Upper lobe of left lung (tissue), 6 donors: Measurements from ENCODE around the gene AP3D1. TPM values are rescaled to one million over a fixed set of nuclear protein-coding genes. Genes with fewer than 3 reads are reported as not detected.
A peak's percentile ranks its signal among the peaks of the same experiment; 100 is the strongest.

Experiments used
- ATAC-seq, 2 donors: fragments of 200-7000 bp; cut with Tn5 transposase; one replicate each; pipeline ENCODE4 v1.9.1; 2022; ENCODE audit warnings: mild to moderate bottlenecking in 2 of 2, moderate library complexity in 2 of 2; ENCODE audit not compliant: low FRiP score in 2 of 2
- DNase-seq, 2 donors: peaks; one replicate each; pipeline ENCODE4 v3.0.0-alpha.2; 2019 to 2020
- H3K27ac ChIP-seq, 4 donors: fragments of 200-600 bp; sonication (generic); one replicate each; pipeline ENCODE4 v1.5.1; 2016 to 2019
- H3K27me3 ChIP-seq, 4 donors: fragments of 200-600 bp; sonication (generic); one replicate each; pipeline ENCODE4 v1.5.1; 2017 to 2019
- H3K36me3 ChIP-seq, 4 donors: fragments of 200-600 bp; sonication (generic); one replicate each; pipeline ENCODE4 v1.5.1; 2016 to 2019
- H3K4me1 ChIP-seq, 4 donors: fragments of 200-600 bp; sonication (generic); one replicate each; pipeline ENCODE4 v1.5.1; 2018 to 2019
- H3K4me3 ChIP-seq, 4 donors: fragments of 200-600 bp; sonication (generic); one replicate each; pipeline ENCODE4 v1.5.1; 2017 to 2019; ENCODE audit warnings: mild to moderate bottlenecking in 2 of 4, moderate library complexity in 1 of 4
- H3K9me3 ChIP-seq, 4 donors: fragments of 200-600 bp; sonication (generic); one replicate each; pipeline ENCODE4 v1.5.1; 2018 to 2019
- EP300 ChIP-seq, 4 donors: sonication (generic); formaldehyde crosslinking; IDR thresholded peaks; one replicate each; pipeline ENCODE4 v1.5.1; 2017; ENCODE audit warnings: antibody characterized with exemption in 4 of 4, control low read depth in 2 of 4
- POLR2A ChIP-seq, 4 donors: fragments of 450-650 bp; IDR thresholded peaks; one replicate each; pipeline ENCODE4 v1.5.1; 2016 to 2017; ENCODE audit warnings: antibody characterized with exemption in 4 of 4, mild to moderate bottlenecking in 2 of 4
- POLR2AphosphoS5 ChIP-seq, 2 donors: sonication (generic); formaldehyde crosslinking; IDR thresholded peaks; one replicate each; pipeline ENCODE4 v1.5.1; 2017; ENCODE audit warnings: antibody characterized with exemption in 2 of 2
- WGBS, 2 donors: methylation state at CpG; one replicate each; pipeline ENCODE4 v1.1.5; 2017 to 2018; 5-methylcytosine and 5-hydroxymethylcytosine counted together
- total RNA-seq, 6 donors: library from RNA; depleted of rRNA in 4 of 6; stranded (reverse); fragments of >200 nt in 4 of 6; gene quantifications; one replicate each; pipeline versions ENCODE4 v1.1.0 to v1.2.1, GENCODE V29; 2016 to 2021
- TF ChIP-seq, protein P1 (sequence below), 6 experiments: fragments of 450-650 bp in 4 of 6; fragments of 200-600 bp in 2 of 6; sonication (generic) in 2 of 6; IDR thresholded peaks; one replicate each; pipeline ENCODE4 v1.5.1; 2016 to 2019; ENCODE audit warnings: antibody characterized with exemption in 6 of 6
- donor health status: DM: no; HTN: no; CAD: no; lungs with moderate emphysema.
- donor health status: DM: no; HTN: yes; CAD: no; lungs with severe emphysema.

AP3D1 gene
- total RNA-seq, 6 donors from 2014 or later = 73.5 to 180 (median 115) TPM

DNA sequence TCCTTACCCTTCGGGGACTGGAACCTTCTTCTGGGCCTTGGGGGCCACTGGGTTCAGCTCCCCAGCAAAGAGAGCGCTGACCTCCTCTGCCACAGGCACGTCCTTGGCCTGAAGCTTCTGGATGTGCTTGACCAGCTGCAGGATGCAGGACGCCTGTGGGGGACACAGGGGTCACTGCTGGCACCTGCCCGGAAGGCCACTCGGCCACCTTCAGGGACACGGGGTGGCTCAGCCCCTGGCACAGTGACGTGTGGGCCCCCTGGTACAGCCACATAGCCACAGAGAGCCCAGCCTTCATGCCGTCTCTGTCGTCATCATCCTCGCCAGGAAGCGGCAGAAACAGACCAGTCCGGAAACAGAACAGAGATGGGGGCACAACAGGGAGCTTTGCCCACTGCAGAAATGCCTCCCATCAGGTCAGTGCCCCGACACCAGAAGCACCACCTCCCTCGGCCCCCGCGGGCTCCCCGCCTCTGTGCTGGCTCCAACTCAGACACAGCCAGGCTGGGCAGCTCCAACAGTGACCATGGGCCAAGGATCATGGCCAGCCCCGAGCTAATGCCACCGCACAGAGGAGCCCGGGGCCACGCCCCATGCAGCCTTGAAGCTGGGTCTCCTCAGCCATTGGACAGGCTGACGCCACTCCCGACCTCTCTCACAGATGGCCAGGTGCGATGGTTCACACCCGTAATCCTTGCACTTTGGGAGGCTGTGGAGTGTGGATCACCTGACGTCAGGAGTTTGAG lies 34.0 kb downstream of the AP3D1 start:
- Histone ChIP-seq H3K36me3 (peaks cover 74 to 100% (median 99%) of the 10 kb centered on the region in 4 donors), H3K4me1 (no peaks in the 10 kb centered on the region), H3K4me3 (no peak overlapping the region), H3K27me3 (no peaks in the 10 kb centered on the region), H3K27ac (no peak overlapping the region), H3K9me3 (no peaks in the 10 kb centered on the region)
- TF ChIP-seq, protein P1, sequence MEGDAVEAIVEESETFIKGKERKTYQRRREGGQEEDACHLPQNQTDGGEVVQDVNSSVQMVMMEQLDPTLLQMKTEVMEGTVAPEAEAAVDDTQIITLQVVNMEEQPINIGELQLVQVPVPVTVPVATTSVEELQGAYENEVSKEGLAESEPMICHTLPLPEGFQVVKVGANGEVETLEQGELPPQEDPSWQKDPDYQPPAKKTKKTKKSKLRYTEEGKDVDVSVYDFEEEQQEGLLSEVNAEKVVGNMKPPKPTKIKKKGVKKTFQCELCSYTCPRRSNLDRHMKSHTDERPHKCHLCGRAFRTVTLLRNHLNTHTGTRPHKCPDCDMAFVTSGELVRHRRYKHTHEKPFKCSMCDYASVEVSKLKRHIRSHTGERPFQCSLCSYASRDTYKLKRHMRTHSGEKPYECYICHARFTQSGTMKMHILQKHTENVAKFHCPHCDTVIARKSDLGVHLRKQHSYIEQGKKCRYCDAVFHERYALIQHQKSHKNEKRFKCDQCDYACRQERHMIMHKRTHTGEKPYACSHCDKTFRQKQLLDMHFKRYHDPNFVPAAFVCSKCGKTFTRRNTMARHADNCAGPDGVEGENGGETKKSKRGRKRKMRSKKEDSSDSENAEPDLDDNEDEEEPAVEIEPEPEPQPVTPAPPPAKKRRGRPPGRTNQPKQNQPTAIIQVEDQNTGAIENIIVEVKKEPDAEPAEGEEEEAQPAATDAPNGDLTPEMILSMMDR (IDR thresholded peaks at IDR 0.05) = no peak
- TF ChIP-seq POLR2AphosphoS5 (IDR thresholded peaks at IDR 0.05) (no peak), EP300 (IDR thresholded peaks at IDR 0.05) (no peak), POLR2A (IDR thresholded peaks at IDR 0.05) (no peak)
- DNase-seq = peak in 1 of 2 donors; percentile 79
- no peak for ATAC-seq
- 95 to 97% methylated on average over 7 to 23 of the region's 27 CpGs for WGBS, 2 donors

DNA sequence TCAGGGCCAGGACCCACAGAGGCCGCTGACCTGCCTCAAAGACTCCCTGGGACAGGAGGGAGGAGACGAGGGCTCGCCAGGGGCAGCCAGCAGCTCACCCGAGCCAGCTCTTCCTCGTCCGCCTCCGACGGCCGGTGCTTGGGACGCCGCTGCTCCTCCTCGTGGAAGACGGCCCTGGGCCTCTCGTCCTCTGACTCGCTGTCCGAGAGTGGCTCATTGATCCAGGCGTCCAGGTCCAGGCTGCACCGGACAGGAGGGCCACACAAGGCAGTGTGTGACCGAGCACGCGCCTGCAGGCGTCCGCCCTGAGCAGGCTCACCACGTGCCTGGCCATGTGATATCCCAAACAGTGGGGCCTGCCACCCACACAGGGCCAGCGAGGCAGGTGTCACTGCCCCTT lies 34.9 kb downstream of the AP3D1 start:
- no peak for TF ChIP-seq POLR2AphosphoS5 (IDR thresholded peaks at IDR 0.05)
- TF ChIP-seq POLR2A (IDR thresholded peaks at IDR 0.05) = no peak
- TF ChIP-seq, protein P1 (IDR thresholded peaks at IDR 0.05) = no peak
- TF ChIP-seq EP300 (IDR thresholded peaks at IDR 0.05) = no peak
- H3K4me1 ChIP-seq = no peaks in the 10 kb centered on the region
- no peak overlapping the region for H3K4me3 ChIP-seq
- peaks cover 77 to 100% (median 99%) of the 10 kb centered on the region in 4 donors for H3K36me3 ChIP-seq
- 91 to 93% methylated on average over 11 to 16 of the region's 25 CpGs for WGBS, 2 donors
- H3K27me3 ChIP-seq = no peaks in the 10 kb centered on the region
- no peak overlapping the region for H3K27ac ChIP-seq
- ATAC-seq (no peak), DNase-seq (peak in 1 of 2 donors; percentile 76)
- no peaks in the 10 kb centered on the region for H3K9me3 ChIP-seq

DNA sequence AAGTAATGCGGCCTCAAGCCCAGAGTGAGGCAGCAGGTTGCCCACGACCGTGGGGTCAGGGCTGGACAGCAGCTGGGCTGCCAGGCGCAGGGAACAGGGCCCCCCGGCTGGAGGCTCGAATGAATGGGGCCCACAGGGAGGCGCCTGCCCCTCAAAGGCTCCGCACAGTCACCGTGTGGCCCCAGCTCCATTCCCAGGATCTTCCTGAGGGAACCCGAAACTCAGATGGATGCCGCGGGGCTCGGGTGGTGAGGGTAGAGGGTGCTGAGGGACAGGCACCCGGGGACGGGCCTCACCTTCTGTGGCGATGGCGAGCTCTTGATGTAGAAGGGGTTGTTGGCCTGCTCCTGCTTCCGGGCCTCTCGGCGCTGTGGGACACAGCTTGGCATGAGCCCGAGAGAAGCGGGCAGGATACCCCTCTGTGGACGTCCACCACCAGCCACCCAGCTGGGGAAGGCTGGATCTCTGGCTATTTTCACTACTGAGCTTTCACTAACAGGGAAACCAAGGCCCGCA lies 35.4 kb downstream of the AP3D1 start:
- Histone ChIP-seq H3K27me3 (no peaks in the 10 kb centered on the region), H3K36me3 (peaks cover 77 to 100% (median 99%) of the 10 kb centered on the region in 4 donors), H3K4me1 (no peaks in the 10 kb centered on the region), H3K4me3 (no peak overlapping the region), H3K27ac (no peak overlapping the region), H3K9me3 (no peaks in the 10 kb centered on the region)
- no peak for ATAC-seq
- peak in 1 of 2 donors; percentile 68 for DNase-seq
- 93 to 95% methylated on average over 23 to 24 of the region's 24 CpGs for WGBS, 2 donors
- TF ChIP-seq POLR2A (IDR thresholded peaks at IDR 0.05) (no peak), POLR2AphosphoS5 (IDR thresholded peaks at IDR 0.05) (no peak), EP300 (IDR thresholded peaks at IDR 0.05) (no peak)
- TF ChIP-seq, protein P1 (IDR thresholded peaks at IDR 0.05) = no peak

DNA sequence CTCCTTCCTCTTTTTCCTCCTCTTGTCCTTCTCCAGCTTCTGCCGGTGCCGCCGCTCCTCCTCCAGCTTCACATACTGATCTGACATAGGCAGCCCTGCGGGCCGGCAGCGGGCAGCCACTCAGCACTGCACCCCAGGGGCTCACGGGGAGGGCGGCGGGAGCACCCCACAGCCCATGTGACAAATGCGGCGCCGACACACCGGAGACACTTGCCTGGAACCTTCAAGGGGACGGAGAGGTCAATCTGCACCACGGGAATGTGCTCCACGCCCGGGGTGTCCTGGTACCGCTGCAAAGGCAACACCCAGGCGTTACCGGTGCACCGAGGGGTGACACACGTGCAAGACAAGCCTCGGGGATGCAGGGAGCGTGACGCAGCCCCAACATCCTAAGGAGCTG lies 36.0 kb downstream of the AP3D1 start:
- no peak for ATAC-seq
- Histone ChIP-seq H3K36me3 (peaks cover 75 to 100% (median 99%) of the 10 kb centered on the region in 4 donors), H3K4me1 (no peaks in the 10 kb centered on the region), H3K9me3 (no peaks in the 10 kb centered on the region), H3K4me3 (no peak overlapping the region), H3K27ac (no peak overlapping the region), H3K27me3 (no peaks in the 10 kb centered on the region)
- peak in 1 of 2 donors; percentile 74 for DNase-seq
- 92 to 100% methylated on average over 12 to 22 of the region's 25 CpGs for WGBS, 2 donors
- TF ChIP-seq EP300 (IDR thresholded peaks at IDR 0.05) (no peak), POLR2AphosphoS5 (IDR thresholded peaks at IDR 0.05) (no peak)

DNA sequence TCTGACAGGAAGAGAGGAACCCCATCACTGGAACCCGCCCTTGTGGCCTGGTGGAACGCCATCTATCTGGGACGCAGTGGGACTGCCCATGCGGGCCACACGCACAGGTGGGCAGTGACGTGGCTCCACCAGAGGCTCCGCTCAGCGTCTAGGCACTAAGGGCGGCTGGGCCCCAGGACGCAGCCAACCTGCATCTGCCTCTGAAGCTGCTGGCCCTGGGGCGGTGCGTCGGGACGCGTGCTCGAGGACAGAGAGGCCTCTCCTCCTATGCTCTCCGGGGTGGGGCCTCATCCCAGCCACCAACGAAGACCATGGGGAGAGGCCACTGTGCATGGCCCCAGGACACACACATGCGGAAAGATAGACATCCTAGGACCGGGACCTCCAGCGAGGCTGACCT lies 36.5 kb downstream of the AP3D1 start:
- Histone ChIP-seq H3K27ac (no peak overlapping the region), H3K4me3 (no peak overlapping the region), H3K4me1 (no peaks in the 10 kb centered on the region), H3K36me3 (peaks cover 72 to 100% (median 99%) of the 10 kb centered on the region in 4 donors), H3K27me3 (no peaks in the 10 kb centered on the region), H3K9me3 (no peaks in the 10 kb centered on the region)
- DNase-seq (peak in 1 of 2 donors; percentile 72), ATAC-seq (no peak)
- 95 to 96% methylated on average over 19 to 21 of the region's 21 CpGs for WGBS, 2 donors
- TF ChIP-seq POLR2AphosphoS5 (IDR thresholded peaks at IDR 0.05) = no peak
- TF ChIP-seq, protein P1 (IDR thresholded peaks at IDR 0.05) = no peak
- no peak for TF ChIP-seq POLR2A (IDR thresholded peaks at IDR 0.05)
- no peak for TF ChIP-seq EP300 (IDR thresholded peaks at IDR 0.05)
